ENCODE data around the gene GABRG1.

The GABRG1 gene

DNA sequence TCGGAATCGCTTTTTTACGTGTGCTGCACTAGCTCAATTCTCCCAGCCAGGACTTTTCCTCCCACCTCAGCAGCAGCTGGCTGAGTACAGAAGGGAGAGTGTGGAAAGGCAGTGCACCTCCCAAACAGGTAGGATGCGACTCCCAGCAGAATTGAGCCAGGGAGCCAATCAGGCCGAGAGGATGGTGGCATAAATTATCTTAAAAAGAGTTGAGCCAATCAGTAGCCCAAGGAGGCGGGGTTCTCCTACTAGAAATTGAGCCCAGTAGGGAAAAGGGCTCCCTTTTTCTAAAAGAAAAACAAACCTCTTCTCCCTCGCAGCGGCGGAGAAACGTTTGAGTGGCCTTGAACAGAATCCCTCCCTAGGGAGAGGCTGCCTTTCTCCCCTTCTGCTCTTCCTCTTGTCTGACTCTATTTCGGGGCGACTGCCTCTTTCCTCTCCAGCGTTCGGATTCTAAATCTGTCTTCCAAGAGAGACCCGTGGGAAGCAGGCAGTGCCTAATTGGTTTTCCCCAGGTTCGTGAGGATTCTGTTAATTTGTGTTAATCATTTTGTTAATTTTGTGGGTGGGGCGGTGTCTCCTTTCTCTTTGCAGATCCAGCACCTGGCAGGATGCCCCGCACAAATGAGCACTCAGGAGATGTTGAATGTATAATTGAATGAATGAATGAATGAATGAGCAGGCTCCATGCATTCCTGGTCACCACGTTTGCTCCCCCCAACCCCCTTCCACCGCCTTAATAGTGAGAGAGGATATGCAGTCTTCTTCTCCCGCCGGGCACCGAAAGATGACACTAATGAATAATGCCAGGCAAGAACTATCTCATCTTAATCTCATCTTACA is at the start of gene GABRG1:
Gene GABRG1, minus strand, starts transcription at position 142 of the 843 bp plus-strand sequence. Its CDS starts 141 bp downstream, at position 1.
- TF ChIP-seq, protein P1, sequence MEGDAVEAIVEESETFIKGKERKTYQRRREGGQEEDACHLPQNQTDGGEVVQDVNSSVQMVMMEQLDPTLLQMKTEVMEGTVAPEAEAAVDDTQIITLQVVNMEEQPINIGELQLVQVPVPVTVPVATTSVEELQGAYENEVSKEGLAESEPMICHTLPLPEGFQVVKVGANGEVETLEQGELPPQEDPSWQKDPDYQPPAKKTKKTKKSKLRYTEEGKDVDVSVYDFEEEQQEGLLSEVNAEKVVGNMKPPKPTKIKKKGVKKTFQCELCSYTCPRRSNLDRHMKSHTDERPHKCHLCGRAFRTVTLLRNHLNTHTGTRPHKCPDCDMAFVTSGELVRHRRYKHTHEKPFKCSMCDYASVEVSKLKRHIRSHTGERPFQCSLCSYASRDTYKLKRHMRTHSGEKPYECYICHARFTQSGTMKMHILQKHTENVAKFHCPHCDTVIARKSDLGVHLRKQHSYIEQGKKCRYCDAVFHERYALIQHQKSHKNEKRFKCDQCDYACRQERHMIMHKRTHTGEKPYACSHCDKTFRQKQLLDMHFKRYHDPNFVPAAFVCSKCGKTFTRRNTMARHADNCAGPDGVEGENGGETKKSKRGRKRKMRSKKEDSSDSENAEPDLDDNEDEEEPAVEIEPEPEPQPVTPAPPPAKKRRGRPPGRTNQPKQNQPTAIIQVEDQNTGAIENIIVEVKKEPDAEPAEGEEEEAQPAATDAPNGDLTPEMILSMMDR (conservative IDR thresholded peaks at IDR 0.05; ENCODE audit: low read depth) = no peak
- no peak for DNase-seq (ENCODE audit: low spot score)
- ChIA-PET POLR2A (ENCODE audit: low non-redundant PET) (no interaction called here), CTCF (no interaction called here)
- no peak within 1 kb of the TSS for H3K27ac ChIP-seq

DNA sequence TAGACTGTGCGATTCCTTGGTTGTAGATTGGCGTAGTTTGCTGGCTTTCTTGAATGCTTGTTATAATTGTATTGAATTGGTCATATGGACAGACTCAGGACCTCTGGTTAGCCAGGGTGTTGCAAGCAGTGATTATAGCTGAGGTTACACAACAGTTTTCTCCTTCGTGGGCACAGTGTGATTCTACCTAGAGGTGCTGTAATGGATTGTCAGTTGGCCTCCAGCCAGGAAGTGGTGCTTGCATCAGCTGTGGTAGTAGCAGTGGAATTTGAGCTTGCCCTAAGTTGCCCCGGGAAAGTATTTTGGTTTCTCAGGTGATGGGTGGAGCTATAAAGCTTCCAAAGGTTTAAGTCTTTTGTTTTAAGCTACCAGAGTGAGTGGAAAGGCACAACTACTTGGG is 23.1 kb upstream of the GABRG1 start:
- POLR2A ChIA-PET (ENCODE audit: low non-redundant PET) = no interaction called here
- TF ChIP-seq, protein P1 (conservative IDR thresholded peaks at IDR 0.05; ENCODE audit: low read depth) = no peak
- CTCF ChIA-PET = no interaction called here
- H3K27ac ChIP-seq = peak overlapping the region; percentile 79
- DNase-seq (ENCODE audit: low spot score) = peak; percentile 5

DNA sequence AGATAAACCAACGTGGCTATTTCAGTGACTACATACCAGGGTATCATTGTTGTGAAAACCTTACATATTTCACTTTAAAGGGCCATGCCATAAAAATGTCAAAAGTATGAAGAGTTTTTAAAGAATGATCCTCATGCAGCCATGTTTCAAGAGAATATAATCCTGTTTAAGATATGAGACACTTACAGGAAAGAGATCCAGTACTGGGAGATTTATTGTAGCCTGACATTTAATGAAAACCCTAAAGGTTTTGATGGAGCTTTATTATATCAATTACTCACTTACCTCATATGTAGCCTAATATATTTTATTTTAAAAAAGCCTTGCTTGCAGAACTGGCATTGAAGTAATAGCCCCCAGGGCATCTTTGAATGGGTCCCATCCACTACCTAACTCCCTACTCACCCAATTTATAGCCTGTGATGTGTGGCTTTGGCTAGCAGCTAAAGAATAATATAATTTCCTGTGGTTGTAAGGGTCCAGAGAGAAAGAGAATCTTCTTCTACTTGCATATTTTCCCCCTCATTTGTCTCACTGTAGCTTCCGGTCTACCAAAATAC is 7.7 kb upstream of the GABRG1 start:
- H3K27ac ChIP-seq = no peak overlapping the region
- CTCF ChIA-PET = no interaction called here
- TF ChIP-seq, protein P1 (conservative IDR thresholded peaks at IDR 0.05; ENCODE audit: low read depth) = no peak
- DNase-seq (ENCODE audit: low spot score) = no peak
- POLR2A ChIA-PET (ENCODE audit: low non-redundant PET) = no interaction called here

DNA sequence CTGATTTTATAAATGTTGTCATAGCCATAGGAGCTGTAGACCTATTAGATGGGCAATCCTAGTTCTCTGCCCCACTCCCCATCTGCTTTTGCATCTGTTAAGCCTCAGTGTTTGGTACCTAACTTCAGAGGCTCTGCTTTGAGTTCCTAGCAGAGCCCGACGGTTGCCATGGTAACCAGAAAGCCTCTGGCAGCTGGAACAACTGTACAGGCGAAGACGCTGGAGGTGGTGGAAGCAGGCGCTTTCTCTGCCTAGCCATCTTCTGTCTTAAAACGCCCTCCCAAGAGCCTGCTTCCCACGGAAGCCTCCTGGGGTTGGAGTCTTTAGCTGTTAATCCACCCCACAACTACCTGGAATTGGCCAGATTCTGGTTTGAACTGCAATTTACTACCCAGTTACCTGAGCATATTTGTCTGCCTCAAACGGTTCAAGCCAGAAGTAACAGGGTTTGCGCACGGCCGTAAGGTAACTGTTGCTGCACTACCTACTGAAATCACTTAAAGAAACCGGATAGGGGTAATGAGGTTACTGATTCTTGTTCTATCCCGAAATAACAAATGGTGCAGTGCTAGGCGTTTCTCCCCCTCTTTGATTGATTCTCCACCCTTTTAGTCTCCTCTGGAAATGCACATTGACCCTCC is 1.0 kb upstream of the GABRG1 start:
- ChIA-PET POLR2A (ENCODE audit: low non-redundant PET) (no interaction called here), CTCF (no interaction called here)
- TF ChIP-seq, protein P1 (conservative IDR thresholded peaks at IDR 0.05; ENCODE audit: low read depth) = no peak
- H3K27ac ChIP-seq = no peak overlapping the region
- DNase-seq (ENCODE audit: low spot score) = no peak

DNA sequence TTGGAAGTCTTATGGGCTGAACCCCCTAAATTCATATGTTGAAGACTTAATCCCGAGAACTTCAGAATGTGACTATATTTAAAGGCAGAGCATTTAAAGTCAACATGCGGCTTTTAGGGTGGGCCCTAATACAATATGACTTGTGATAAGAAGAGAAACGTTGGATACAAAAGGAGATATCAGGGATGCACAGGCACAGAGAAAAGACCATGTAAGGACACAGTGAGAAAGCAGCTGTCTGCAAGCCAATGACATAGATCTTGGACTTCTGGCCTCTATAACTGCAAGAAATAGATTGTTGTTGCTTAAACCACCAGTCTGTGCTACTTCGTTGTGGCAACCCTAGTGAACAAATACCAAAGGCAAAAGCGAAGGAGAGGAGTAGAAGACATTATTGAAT is 42.2 kb downstream of the GABRG1 start:
- H3K27ac ChIP-seq = no peak overlapping the region
- POLR2A ChIA-PET (ENCODE audit: low non-redundant PET) = no interaction called here
- CTCF ChIA-PET = no interaction called here
- no peak for DNase-seq (ENCODE audit: low spot score)
- TF ChIP-seq, protein P1 (conservative IDR thresholded peaks at IDR 0.05; ENCODE audit: low read depth) = no peak

DNA sequence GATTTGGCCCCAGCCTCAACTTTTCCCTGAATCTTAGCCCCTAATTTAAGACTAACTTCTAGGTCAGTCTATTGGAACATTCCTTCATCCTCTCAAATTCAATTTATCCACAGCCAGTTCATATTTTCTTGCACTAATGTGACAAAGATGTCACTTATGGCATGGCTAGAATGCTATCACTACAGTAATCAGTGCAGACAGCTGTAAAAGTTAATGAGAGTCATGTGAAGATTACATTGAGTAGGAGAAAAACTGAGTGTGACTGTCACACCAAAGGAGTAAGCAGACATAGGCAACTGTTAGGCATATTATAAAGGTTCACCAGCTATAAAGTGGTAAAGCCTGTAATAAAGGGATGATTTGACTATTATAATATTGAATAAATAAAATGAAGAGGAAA is 42.6 kb downstream of the GABRG1 start:
- POLR2A ChIA-PET (ENCODE audit: low non-redundant PET) = no interaction called here
- no peak overlapping the region for H3K27ac ChIP-seq
- DNase-seq (ENCODE audit: low spot score) = no peak
- TF ChIP-seq, protein P1 (conservative IDR thresholded peaks at IDR 0.05; ENCODE audit: low read depth) = no peak
- CTCF ChIA-PET = no interaction called here

Data from RWPE1 (cell line).